CD4-positive, alpha-beta T cell treated with Interleukin-17A for 1 hour (primary cell): ENCODE results near the gene PLXDC2.

Experiments used
- DNase-seq: peaks from one replicate; pipeline ENCODE4 v3.0.0-alpha.2; 2020

Gene PLXDC2

DNA sequence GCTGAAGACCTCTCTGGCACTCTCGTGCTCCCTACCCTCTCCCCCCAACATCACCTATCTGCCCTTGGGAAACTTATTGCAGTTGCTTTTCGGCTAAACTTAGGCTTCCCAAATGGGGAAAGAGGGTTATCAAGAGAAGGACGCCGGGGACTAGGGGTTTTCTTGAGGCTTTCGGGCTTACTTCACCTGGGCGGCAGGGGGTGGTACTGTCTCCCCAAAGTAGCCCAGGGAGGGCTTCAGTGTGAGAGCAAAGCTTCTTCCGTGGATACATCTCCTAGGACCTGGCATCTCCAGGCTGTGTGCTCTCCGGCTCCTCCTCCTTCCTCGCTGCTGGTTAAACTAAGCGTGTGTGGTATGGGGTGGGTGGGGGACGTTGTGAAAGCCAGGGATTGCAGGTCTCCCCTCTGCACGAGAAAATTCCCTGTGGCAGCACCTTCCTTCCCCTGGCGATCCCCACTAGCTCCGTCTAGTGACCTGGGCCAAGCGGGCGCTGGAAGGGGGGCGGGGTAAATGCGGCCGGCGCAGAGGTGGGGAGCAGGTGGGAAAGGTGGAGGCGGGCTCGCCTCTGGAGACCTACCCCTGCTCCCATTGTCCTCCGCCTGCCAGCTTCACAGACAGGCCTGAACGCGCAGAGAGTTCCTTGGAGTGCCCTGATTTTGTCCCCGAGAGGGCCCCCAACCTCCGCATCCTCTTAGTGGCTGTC is 1.1 kb downstream of the PLXDC2 start:
- DNase-seq, result no peak

DNA sequence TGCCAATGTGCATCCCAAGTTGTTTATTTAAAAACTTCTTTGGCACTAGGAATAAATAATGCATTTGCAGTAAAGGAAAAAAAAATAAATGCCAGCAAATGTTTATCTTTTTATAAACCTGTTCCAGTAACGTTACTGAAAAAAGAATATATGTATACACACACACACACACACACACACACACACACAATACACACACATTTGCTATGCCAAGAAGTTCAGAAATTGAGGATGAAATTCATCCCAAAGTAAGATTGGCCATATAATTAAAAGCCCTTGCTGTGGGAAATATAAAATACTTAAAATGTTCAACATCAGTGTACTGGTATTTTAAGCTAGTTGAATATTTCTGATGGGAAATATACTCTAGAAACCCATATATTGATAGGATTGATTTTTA is 2.6 kb downstream of the PLXDC2 start:
- DNase-seq, result no peak

DNA sequence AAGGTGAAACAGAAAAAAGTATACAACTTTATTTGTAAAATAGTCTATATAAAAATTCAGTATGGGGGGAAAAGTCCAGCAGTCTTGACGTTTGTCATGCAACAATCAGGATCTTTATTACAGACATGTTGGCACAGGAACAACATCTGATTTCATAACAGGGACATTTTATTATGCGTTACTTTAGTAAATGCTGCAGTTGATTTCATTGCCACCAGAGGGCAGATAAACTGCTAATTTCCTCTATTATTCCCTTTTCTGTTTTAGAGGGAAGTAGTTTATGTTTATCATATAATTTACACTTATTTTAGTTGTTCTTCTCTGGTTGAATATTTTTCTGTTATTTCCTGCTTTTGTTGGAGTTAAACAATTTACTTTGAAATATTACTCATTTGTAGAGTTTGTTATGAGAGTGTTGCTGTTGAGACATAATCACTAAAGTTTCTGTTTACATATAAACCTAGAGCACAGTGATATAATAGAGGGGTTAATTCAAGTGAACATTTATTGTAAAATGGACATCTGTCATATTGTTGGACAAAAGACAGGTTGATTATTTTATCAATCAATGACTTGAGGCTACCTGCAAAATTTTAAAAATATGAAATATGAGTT is 3.3 kb downstream of the PLXDC2 start:
- DNase-seq, result peak; percentile 32

DNA sequence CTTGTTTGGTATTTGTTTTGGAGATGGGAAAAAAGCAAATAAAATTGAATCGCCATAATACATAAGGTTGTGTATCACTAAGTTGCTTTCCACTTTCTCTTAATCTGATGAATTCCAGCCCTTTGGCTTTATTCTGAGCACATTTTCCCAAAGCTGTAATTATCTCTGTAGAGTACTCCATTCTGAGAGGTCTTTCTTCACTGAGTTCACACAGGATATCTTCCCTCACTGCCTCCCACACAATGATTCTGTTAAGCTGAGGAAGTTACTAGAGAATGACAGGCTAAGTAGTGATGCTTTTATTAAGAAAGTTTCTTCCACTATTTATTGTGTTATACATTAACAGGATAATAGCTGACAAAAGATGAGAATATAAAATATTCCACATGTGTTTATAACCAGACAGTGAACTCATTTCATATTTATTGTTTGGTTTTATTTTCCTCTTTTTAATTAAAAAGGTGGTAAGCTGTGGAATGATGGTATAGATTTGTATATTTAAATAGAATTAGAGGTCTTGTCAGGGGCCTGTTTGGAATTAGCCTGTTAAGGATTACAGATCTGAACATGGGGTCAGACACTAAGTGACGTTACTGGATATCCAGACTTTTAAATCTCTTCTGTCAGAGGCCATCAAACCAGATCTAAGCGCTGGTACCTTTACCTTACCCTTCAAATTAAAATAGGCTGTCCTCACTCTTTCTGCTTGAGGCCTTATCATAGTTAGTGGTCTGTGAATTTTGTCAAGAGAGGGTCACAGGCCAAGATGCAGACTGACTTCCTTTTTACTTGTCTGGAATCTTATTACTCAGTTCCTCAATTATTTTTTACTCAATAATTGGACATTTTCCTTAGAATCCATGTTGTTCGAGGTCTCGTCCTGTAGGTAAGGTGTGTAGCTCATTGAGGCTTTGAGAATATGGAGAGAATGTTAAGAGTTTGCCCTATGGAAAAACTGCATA is 8.4 kb downstream of the PLXDC2 start:
- DNase-seq, result no peak

DNA sequence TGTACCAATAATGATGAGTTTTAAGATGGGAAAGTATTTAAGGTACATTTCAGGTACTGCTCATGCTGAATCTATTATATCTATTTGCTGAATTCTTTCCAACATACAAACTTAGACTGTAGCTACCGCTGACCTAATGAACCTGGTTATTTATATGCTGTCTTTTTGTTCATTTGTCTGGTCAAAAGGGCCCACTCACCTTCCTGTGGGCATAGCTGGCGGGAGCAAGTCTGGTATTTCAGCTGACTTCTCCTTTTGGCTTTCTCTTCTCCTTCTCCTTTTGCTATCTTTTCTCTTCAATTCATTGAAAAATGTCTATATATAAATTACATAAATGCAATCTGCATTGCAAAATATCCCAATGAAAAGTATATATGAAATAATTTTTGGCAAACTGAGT is 9.5 kb downstream of the PLXDC2 start:
- no peak for DNase-seq

DNA sequence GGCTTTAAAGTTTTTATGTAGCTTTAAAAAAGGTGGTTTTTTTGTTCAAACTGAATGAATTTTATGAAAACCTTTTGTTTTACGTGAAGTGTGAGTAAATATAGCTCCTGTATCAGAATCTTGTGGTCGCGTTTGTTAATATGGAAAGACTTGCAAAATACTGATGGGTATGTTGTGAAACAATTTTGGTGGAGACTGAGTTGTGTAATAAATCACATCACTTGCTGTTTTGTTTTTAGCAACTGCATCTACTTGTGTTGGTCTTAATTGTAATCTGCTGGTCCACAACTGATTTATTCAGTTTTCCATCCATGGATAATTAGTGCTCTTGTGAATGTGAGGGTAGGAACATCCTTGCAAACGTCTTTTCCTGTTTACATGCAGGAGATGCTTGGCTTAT is 10.5 kb downstream of the PLXDC2 start:
- no peak for DNase-seq

DNA sequence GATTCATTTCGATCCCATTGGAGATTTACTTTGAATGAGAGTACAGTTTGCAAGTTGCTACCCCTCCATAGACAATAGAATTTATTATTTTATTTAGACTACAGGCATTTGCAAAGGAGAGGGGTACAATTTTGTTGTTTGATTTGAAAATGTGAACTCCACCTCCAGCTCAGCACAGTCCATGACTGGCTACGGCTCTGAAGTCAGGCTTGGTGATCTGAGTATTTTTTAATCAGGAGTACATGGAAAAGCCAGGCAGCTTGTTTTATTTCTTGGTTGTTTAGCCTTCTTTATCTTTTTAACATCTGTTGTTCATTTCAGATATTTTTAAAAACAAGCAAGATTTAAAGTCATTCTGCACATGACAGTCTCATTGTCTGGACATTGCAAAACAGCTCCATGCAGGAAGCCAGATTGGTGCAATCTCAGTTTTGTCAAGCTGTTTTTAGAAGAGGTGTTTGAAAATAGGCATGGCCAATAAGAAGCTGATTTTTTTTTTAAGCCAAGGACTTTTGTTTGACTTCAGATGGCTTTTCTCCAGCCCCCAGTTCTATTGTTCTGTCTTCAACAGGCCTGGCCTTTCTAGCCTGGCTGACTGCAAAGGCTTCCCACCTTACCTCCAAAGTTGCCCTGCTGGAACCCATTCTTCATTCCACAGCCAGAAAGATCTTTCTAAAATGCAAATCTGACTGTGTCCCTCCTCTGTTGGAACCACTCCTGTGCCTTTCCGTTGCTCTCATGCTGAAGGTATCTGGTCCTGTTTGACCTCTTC is 12.2 kb downstream of the PLXDC2 start:
- no peak for DNase-seq

DNA sequence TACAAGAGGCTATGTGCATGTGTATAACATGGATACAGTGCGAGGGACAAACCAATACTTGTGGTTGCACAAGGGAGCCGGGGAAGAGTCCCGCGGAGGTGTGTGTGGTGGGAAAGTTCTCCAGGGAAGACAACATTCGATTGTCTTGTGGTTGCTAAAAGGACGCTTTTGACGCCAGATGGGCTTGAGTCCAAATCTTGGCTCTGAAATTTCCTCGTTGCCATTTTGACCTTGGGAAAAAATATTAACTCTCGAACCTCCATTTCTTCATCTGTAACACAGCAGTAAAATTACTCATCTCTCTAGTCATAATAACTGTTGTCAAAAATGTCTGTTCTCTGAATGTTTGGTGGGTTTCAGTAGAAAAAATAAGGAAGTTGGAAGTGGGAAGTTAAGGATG is 16.5 kb downstream of the PLXDC2 start:
- no peak for DNase-seq

DNA sequence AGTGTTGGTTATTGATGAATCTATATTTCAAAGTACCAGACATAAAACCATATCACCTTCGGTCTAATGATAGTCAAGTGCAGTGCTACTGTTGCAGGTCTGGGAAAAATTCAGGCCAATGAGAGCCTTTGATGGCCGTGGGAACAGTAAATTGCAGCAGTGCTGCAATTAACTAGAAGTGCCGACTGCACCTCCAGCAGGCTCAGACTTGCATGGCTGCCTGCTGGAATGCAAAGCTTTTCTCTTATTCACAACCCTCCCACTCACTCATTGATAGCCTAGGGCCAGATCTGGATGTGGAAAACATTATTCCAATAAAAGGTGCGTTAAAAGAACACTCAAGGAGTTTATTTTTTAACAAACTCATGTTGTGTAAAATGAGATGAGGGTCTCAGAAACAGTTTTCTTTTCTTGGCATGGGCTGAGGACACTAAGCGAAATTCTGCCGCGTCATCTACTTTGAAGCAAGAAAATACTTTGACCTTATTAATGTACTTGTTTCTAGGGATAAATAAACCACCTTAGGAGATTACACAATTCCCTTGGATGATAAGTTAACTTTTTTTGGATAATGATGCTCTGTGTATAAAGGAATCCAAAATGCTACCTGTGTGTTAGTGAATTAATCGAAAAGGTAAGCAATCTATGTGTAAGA is 17.1 kb downstream of the PLXDC2 start:
- DNase-seq, result no peak

DNA sequence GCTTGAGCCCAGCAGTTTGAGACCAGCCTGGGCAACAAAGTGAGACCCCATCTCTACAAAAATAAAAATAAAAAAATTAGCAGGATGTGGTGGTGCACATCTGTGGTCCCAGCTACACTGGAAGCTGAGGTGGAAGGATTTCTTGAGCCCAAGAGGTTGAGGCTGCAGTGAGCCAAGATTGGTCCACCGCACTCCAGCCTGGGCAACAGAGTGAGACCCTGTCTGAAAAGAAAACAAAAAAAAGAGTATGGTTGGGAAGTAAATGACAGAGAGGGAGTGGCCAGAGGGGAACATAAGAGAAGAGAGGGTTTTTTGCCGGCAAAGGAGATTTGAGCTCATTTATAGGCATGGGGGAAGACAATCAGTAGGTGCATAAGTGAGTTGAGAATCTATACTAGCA is 19.7 kb downstream of the PLXDC2 start:
- DNase-seq, result no peak

DNA sequence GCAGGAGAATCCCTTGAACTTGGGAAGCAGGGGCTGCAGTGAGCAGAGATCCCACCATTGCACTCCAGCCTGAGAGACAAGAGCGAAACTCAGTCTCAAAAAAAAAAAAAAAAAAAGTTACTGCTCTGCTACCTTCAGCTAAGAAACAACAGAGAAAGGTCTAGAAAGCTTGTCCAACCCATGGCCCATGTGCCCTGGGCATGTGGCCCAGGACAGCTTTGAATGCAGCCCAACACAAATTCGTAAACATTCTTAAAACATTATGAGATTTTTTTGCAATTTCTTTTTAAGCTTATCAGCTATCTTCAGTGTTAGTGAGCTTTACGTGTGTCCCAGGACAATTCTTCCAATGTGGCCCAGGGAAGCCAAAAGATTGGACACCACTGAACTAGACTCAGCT is 22.9 kb downstream of the PLXDC2 start:
- no peak for DNase-seq

DNA sequence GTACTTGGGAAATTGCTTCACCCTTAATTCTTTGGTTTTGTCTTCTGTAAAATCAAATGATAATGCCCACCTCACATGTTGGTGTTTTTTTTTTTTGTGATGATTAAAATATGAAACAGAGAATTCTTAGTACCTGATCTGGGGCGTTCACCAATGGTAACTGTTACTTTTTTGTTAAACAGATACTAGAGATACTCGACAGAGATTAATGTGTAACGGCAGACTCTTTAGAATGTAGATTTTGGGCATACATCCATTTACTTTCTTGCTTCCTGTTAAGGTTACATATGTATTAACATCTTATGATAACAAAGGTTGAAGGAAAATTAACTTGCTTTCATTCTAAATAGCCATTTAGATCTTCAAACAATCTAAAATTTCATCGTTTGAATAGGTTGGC is 23.3 kb downstream of the PLXDC2 start:
- DNase-seq, result no peak

DNA sequence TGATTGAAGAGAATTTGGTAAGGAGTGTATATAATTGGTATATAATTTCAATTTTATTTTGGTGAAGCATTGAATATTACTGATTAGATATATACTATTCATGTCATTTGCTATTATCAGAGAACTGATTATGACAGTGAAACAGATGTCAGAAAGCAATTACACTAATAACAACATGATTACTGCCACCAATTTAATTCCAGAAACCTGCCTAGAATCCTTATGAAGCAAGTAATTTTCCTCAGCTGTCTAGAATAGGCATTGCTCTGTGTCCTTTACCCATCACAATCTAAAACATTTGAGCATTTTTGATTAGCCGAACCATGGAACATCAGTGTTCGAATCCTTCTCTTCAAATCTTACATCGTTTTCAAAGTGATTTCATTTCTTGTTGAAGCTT is 24.5 kb downstream of the PLXDC2 start:
- no peak for DNase-seq

DNA sequence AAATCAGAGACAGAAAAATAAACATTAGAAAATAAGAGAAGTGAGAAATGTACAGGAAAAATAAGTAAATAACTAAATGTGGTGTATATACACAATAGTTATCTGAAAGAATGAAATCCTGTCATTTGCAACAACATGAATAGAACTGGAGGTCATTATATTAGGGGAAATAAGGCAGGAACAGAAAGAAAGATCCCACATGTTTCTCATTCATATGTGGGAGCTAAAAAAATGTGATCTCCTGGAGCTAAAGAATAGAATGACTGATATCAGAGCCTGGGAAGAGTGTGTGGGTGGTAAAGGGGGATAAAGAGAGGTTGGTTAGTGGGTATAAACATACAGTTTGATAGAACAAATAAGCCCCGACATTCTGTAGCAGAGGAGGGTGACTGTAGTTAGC is 27.3 kb downstream of the PLXDC2 start:
- DNase-seq, result no peak

DNA sequence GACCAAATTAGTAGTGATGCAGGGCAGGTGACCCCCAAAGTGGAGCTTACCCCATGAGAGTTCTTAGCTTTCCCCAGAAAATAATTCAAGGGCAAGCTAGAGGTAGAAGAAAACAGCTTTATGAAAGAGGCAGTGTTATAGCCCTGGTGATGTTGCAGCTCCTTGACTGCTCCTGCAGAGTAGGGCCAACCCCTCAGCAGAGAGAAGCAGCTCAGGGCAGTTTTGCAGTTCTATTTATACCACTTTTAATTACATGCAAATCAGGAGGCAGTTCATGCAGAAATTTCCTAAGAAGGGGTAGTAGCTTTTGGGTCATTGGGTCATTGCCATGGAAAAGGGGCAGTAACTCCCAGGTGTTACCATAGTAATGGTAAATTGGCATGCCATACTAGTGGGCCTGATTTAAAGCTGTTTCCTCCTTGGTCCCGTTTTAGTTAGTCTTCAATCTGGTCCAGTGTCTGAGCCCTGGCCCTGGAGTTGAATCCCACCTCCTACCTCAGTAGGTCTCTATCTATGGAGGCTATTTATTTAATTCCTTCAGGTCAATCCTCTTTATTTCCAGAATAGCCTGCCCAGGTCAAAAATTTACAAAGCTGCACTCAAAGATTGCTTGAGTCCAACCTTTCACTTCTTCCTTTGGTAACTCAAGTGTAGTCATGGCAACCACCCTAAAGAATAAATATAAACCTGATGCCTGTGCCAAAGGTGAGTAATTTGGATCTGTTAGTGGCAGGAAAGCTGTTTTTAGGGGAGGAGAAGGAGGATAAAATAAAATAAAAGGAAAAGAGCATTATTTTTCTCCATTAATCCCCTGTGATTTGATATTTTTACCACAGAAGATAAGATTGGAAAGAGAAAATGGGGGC is 29.5 kb downstream of the PLXDC2 start:
- no peak for DNase-seq

DNA sequence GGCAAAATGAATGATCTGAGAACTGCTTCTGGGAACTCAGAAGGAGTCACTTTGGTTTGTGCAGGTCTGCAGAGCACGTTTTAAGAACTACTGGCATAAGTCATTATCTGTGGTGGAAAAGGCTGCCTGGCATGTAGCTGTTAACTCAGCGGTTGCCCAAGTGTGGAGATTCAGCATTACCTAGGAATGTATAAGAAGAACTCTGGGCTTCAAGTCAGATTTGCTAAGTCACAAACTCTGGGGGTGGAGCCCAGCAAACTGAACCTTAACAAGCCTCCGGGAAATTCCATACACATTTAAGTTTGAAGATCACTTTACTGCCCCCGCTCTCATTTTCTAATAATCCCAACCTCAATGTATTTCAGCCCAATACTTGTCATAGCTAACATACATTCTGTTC is 31.1 kb downstream of the PLXDC2 start:
- DNase-seq, result no peak

DNA sequence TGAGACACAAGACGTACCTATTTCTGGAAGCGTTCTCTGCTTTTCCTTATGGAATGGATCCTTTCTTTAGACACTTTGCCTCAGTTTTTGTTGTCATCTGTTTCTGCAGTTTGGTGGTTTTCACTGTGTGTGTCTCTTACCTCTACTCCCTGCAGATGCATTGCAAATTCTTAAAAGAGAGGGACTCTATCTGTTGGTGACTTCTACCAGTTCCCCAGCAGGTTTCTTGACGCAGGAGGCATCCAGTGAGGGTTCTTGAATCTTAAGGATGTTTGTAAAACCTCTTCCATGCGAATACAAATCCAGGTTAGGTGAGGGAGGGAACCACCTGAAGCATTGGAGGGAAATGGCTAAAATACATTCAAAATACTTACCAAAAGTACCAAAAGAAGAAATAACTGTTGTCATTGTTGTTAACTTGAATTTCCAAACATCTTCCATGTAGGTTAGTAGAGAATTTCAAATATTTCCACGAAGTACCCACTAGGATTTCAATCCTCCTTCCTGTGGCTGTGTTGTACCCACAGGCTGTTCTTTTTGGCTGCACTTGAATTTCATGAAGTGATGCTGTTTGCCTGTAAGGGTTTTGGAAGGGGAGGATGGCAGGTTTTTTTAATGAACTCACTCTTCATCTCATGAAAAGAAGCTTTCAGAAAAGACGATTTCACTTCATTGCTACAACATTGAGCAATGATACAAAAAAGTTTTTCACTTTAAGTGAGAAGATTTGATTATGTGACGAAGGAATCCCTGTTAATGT is 32.2 kb downstream of the PLXDC2 start:
- no peak for DNase-seq

DNA sequence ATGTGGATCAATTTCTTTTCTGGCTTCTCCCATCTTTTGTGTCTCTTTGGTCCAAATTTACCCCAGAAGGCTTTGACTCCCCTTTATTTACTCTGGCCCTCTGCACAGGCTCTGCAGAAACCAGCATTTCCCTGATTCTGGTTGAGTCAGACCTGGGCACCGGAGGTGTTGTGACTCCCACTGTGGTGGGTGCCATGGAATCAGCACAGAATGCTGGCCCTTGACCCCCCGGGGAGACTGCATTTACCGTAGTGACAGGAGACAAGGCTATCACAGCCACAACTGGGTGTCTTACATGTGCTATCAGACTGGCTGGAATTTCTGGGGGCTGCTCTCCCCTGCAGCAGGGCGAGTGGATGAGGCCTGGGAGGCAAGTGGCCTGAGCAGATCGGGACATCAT is 37.6 kb downstream of the PLXDC2 start:
- DNase-seq, result no peak

DNA sequence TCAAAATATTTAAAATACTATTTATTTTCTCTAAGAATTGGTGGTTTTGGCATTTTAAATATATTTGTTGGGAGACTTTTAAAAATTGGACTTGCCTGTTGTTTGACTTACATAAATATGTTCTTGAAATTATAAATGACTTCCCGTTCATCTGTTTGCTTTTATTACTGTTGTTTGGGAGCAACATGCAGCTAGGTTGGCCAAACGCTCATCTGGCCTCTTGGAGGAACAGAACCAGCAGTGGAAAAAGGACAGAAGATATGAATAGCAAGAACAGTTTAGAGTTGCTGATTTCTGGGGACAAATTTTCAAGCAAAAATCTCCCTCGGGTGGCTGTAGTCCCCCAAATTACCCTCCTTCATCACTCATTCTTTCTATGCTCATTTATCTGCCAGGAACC is 41.6 kb downstream of the PLXDC2 start:
- DNase-seq, result no peak

DNA sequence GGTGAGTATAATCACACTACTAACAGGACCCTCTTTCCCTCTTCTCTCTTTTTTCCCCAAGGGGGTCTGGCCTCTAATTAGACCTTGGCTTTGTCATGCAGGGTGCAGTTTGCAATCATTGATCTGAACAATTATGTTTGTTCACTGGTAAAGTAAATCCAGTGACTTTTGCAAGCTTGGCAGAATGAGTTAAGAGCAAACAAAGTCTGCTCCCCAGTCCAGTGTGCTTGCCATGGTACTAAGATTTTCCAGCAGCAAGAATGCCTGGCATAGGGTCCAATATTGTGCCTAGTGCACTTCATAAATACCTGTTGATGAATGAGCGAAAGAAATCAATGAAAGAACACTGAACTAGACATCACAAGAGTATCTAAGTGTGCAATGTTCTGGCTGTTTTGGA is 43.9 kb downstream of the PLXDC2 start:
- DNase-seq, result no peak
